Muscle of arm (tissue), 12 donors: ENCODE results near the gene DMRT3. TPM values are rescaled to one million over a fixed set of nuclear protein-coding genes. Genes with fewer than 3 reads are reported as not detected.
"Not testable (repeated sequence)": the region's sequence is repeated elsewhere in the genome, so short reads cannot be mapped to it uniquely, and the experiment has no call there.

Experiments
- DNase-seq: peaks from one replicate; pipeline ENCODE4 v3.0.0-alpha.2; 2013
- polyA plus RNA-seq, 12 donors: library from polyadenylated mRNA; unstranded; fragments of 120-200 nt; gene quantifications; one replicate each; pipeline ENCODE4 v1.2.1, GENCODE V29; 2013; ENCODE audit not compliant: insufficient read length in 12 of 12

Gene DMRT3
- polyA plus RNA-seq, 12 donors = 0.13 to 0.59 (median 0.23) TPM; not detected in 3

- DNase-seq = not testable (repeated sequence)
These were observed 22.1 kb downstream of the DMRT3 start for GRCh38 chr9:998299-999110.

- no peak for DNase-seq
These were observed 25.4 kb downstream of the DMRT3 start for GRCh38 chr9:1001838-1002237.

GRCh38 chr9:1002678-1003077 lies 26.2 kb downstream of the DMRT3 start:
- no peak for DNase-seq

GRCh38 chr9:1005043-1005667 lies 28.7 kb downstream of the DMRT3 start:
- no peak for DNase-seq

GRCh38 chr9:1007312-1007711 lies 30.9 kb downstream of the DMRT3 start:
- DNase-seq = no peak

GRCh38 chr9:1008216-1008615 lies 31.8 kb downstream of the DMRT3 start:
- no peak for DNase-seq

GRCh38 chr9:1009101-1009707 lies 32.7 kb downstream of the DMRT3 start:
- peak; percentile 86 for DNase-seq

GRCh38 chr9:1013021-1013420 lies 36.6 kb downstream of the DMRT3 start:
- no peak for DNase-seq

- no peak for DNase-seq
These were observed 37.8 kb downstream of the DMRT3 start for GRCh38 chr9:1014225-1014624.

GRCh38 chr9:1014640-1015039 lies 38.2 kb downstream of the DMRT3 start:
- DNase-seq = no peak

GRCh38 chr9:1018121-1018520 lies 41.7 kb downstream of the DMRT3 start:
- DNase-seq = no peak

- no peak for DNase-seq
These were observed 47.7 kb downstream of the DMRT3 start for GRCh38 chr9:1024112-1024511.

GRCh38 chr9:1025131-1025530 lies 48.7 kb downstream of the DMRT3 start:
- DNase-seq = no peak

GRCh38 chr9:1026219-1026618 lies 49.8 kb downstream of the DMRT3 start:
- DNase-seq = no peak

GRCh38 chr9:1028501-1029190 lies 52.2 kb downstream of the DMRT3 start:
- DNase-seq = no peak

GRCh38 chr9:1031951-1032601 lies 55.6 kb downstream of the DMRT3 start:
- no peak for DNase-seq

- DNase-seq = no peak
These were observed 57.8 kb downstream of the DMRT3 start for GRCh38 chr9:1034271-1034670.

- DNase-seq = no peak
These were observed 63.1 kb downstream of the DMRT3 start for GRCh38 chr9:1039589-1039988.
